Caco-2 (cell line): ENCODE measurements around the gene TANGO2. TPM values are rescaled to one million over a fixed set of nuclear protein-coding genes. Genes with fewer than 3 reads are reported as not detected.

Experiments used
- BruUV-seq: library from RNA; stranded (reverse); fragments of 400-500 nt; replicated peaks from 2 replicates; lab custom pipeline; 2021; lab: Mats Ljungman, UMichigan
- CTCF ChIA-PET: fragments of 300-600 bp; sonication (Branson Sonifier 250); formaldehyde crosslinking; loops from one replicate; lab custom pipeline; 2022; ENCODE audit warnings: antibody characterized with exemption; lab: Charles Lee
- POLR2A ChIA-PET: fragments of 300-600 bp; sonication (Branson Sonifier 250); formaldehyde crosslinking; loops from one replicate; lab custom pipeline; 2022; ENCODE audit warnings: antibody characterized with exemption; lab: Charles Lee
- DNase-seq, 2 experiments: peaks; one replicate each; pipeline versions ENCODE4 v3.0.0 to v3.0.0-alpha.2; 2020 to 2022
- H3K27me3 ChIP-seq: replicated peaks from 2 replicates; pipeline ENCODE4 v1.6.0; 2011; ENCODE audit warnings: low read length; ENCODE audit not compliant: control insufficient read depth, insufficient read depth
- H3K36me3 ChIP-seq: 2 replicates; pipeline ENCODE4 v1.5.1; 2011; ENCODE audit warnings: low read length; ENCODE audit not compliant: control insufficient read depth, insufficient read depth
- H3K4me1 ChIP-seq: fragments of 250-450 bp; sonication (Bioruptor Pico); 2 replicates; pipeline ENCODE4 v1.5.1; 2020; ENCODE audit warnings: mild to moderate bottlenecking
- H3K4me3 ChIP-seq: 2 replicates; pipeline ENCODE4 v1.5.1; 2011; ENCODE audit warnings: low read depth, mild to moderate bottlenecking, control low read depth, low read length
- H3K9me3 ChIP-seq: fragments of 250-450 bp; sonication (Bioruptor Pico); 2 replicates; pipeline ENCODE4 v1.5.1; 2020; ENCODE audit warnings: mild to moderate bottlenecking, moderate library complexity
- H3K27ac Mint-ChIP-seq: one replicate; pipeline ENCODE4 v1.8.0; 2022; ENCODE audit warnings: mixed read lengths; ENCODE audit not compliant: unreplicated experiment
- H3K27me3 Mint-ChIP-seq: one replicate; pipeline ENCODE4 v1.8.0; 2022; ENCODE audit warnings: mixed read lengths; ENCODE audit not compliant: insufficient read depth, unreplicated experiment
- H3K36me3 Mint-ChIP-seq: one replicate; pipeline ENCODE4 v1.8.0; 2022; ENCODE audit warnings: mild to moderate bottlenecking, mixed read lengths; ENCODE audit not compliant: insufficient read depth, unreplicated experiment
- H3K4me1 Mint-ChIP-seq: one replicate; pipeline ENCODE4 v1.8.0; 2022; ENCODE audit warnings: low read depth, mixed read lengths; ENCODE audit not compliant: unreplicated experiment
- H3K4me3 Mint-ChIP-seq: one replicate; pipeline ENCODE4 v1.8.0; 2022; ENCODE audit warnings: mild to moderate bottlenecking, moderate library complexity, mixed read lengths; ENCODE audit not compliant: unreplicated experiment
- H3K9me3 Mint-ChIP-seq: one replicate; pipeline ENCODE4 v1.8.0; 2022; ENCODE audit warnings: mixed read lengths; ENCODE audit not compliant: unreplicated experiment
- intact Hi-C: fragments of 100-400 bp; cut with micrococcal nuclease; formaldehyde crosslinking; loops from one replicate; pipeline ENCODE4 v1.10.0; 2022; ENCODE audit not compliant: unreplicated experiment
- total RNA-seq: library from RNA; stranded (reverse); gene quantifications from 2 replicates; pipeline ENCODE4 v1.2.3, GENCODE V29; 2022
- TF ChIP-seq, protein P1 (sequence below), 2 experiments: fragments of 200-600 bp in 1 of 2; IDR thresholded peaks; 1 replicate in 1 of 2; 2 replicates in 1 of 2; pipeline versions ENCODE4 v1.5.1 to v1.8.0; 2011 to 2022; ENCODE audit warnings: antibody characterized with exemption in 1 of 2, control low read depth in 1 of 2, inconsistent platforms in 1 of 2, low read depth in 1 of 2, low read length in 1 of 2, mild to moderate bottlenecking in 1 of 2, moderate library complexity in 1 of 2; ENCODE audit not compliant: insufficient read depth in 1 of 2, severe bottlenecking in 1 of 2, unreplicated experiment in 1 of 2

TANGO2 gene
- total RNA-seq, 1 experiment from 2014 or later: 26.6 TPM

- Histone ChIP-seq H3K4me3 (no peak overlapping the region), H3K27me3 (no peaks in the 10 kb centered on the region), H3K9me3 (no peaks in the 10 kb centered on the region), H3K4me1 (no peaks in the 10 kb centered on the region), H3K36me3 (no peaks in the 10 kb centered on the region)
- Mint-ChIP-seq H3K36me3 (no peaks in the 10 kb centered on the region), H3K27ac (no peak overlapping the region), H3K27me3 (no peaks in the 10 kb centered on the region), H3K9me3 (no peaks in the 10 kb centered on the region), H3K4me3 (no peak overlapping the region), H3K4me1 (no peaks in the 10 kb centered on the region)
- ChIA-PET CTCF (no interaction called here), POLR2A (no interaction called here)
- intact Hi-C loops: no loop called here
- TF ChIP-seq, protein P1, sequence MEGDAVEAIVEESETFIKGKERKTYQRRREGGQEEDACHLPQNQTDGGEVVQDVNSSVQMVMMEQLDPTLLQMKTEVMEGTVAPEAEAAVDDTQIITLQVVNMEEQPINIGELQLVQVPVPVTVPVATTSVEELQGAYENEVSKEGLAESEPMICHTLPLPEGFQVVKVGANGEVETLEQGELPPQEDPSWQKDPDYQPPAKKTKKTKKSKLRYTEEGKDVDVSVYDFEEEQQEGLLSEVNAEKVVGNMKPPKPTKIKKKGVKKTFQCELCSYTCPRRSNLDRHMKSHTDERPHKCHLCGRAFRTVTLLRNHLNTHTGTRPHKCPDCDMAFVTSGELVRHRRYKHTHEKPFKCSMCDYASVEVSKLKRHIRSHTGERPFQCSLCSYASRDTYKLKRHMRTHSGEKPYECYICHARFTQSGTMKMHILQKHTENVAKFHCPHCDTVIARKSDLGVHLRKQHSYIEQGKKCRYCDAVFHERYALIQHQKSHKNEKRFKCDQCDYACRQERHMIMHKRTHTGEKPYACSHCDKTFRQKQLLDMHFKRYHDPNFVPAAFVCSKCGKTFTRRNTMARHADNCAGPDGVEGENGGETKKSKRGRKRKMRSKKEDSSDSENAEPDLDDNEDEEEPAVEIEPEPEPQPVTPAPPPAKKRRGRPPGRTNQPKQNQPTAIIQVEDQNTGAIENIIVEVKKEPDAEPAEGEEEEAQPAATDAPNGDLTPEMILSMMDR (IDR thresholded peaks at IDR 0.05; ENCODE audit: insufficient read depth in 1 of 2, low read depth in 1 of 2, low read length in 1 of 2, severe bottlenecking in 1 of 2, unreplicated experiment in 1 of 2): no peak
- DNase-seq: no peak
- no TSS peak for BruUV-seq
Observed at GRCh38 chr22:19984201-19984753, 36.6 kb upstream of the TANGO2 start.

GRCh38 chr22:19984851-19985811 is 35.8 kb upstream of the TANGO2 start:
- no TSS peak for BruUV-seq
- H3K4me1 ChIP-seq: no peaks in the 10 kb centered on the region
- Mint-ChIP-seq H3K27me3 (no peaks in the 10 kb centered on the region), H3K4me1 (no peaks in the 10 kb centered on the region), H3K9me3 (no peaks in the 10 kb centered on the region), H3K4me3 (no peak overlapping the region), H3K36me3 (no peaks in the 10 kb centered on the region), H3K27ac (no peak overlapping the region)
- DNase-seq: no peak
- no peaks in the 10 kb centered on the region for H3K9me3 ChIP-seq
- POLR2A ChIA-PET: no interaction called here
- CTCF ChIA-PET: no interaction called here
- TF ChIP-seq, protein P1 (IDR thresholded peaks at IDR 0.05; ENCODE audit: insufficient read depth in 1 of 2, low read depth in 1 of 2, low read length in 1 of 2, severe bottlenecking in 1 of 2, unreplicated experiment in 1 of 2): no peak
- intact Hi-C loops: no loop called here
- H3K36me3 ChIP-seq: no peaks in the 10 kb centered on the region
- no peak overlapping the region for H3K4me3 ChIP-seq
- no peaks in the 10 kb centered on the region for H3K27me3 ChIP-seq

DNA sequence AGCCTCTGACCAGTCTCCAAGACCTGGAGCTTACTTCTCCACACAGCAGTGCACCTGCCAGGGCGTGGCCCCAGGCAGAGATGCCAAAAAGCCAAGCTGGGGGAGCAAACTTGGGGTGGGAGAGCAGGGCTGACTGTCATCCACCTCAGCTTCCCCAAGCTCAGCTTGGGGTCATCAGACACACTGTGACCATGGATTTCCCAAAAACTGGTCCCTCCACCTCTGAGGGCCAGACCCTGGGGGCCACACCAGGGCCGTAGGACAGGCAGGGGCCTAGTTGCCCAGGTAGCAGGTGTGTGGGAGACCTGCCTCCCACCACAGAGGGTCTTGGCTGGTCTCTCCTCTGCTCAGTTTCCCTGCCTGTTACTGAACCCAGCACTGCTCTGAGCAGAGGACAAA is 34.9 kb upstream of the TANGO2 start:
- H3K4me3 Mint-ChIP-seq: peak overlapping the region; percentile 40
- ChIA-PET CTCF (no interaction called here), POLR2A (interaction anchor here (0.5 kb wide), 1 partner anchor 23 kb away, joined by 4 read pairs; no protein-coding TSS in a partner anchor)
- H3K36me3 Mint-ChIP-seq: no peaks in the 10 kb centered on the region
- no peaks in the 10 kb centered on the region for H3K4me1 ChIP-seq
- H3K9me3 ChIP-seq: no peaks in the 10 kb centered on the region
- peak overlapping the region; percentile 50; the same call in 1 of the 2 replicates for H3K4me3 ChIP-seq
- H3K9me3 Mint-ChIP-seq: no peaks in the 10 kb centered on the region
- no TSS peak for BruUV-seq
- TF ChIP-seq, protein P1 (IDR thresholded peaks at IDR 0.05; ENCODE audit: insufficient read depth in 1 of 2, low read depth in 1 of 2, low read length in 1 of 2, severe bottlenecking in 1 of 2, unreplicated experiment in 1 of 2): no peak
- DNase-seq: no peak
- H3K27me3 Mint-ChIP-seq: no peaks in the 10 kb centered on the region
- H3K27me3 ChIP-seq: no peaks in the 10 kb centered on the region
- intact Hi-C loops: no loop called here
- no peaks in the 10 kb centered on the region for H3K4me1 Mint-ChIP-seq
- no peak overlapping the region for H3K27ac Mint-ChIP-seq
- H3K36me3 ChIP-seq: no peaks in the 10 kb centered on the region
